IgD-negative memory B cell (primary cell): Measurements from ENCODE around the gene IMPG1. TPM values are rescaled to one million over a fixed set of nuclear protein-coding genes. Genes with fewer than 3 reads are reported as not detected.

ENCODE experiments used
- H3K27ac Mint-ChIP-seq, 3 donors: one replicate each; pipeline ENCODE4 v1.8.0; 2020 to 2022; ENCODE audit warnings: mild to moderate bottlenecking in 3 of 3, mixed read lengths in 3 of 3, moderate library complexity in 1 of 3
- H3K27me3 Mint-ChIP-seq: one replicate; pipeline ENCODE4 v1.8.0; 2021; ENCODE audit warnings: mixed read lengths
- H3K36me3 Mint-ChIP-seq: one replicate; pipeline ENCODE4 v1.8.0; 2020; ENCODE audit warnings: mild to moderate bottlenecking, mixed read lengths
- H3K4me1 Mint-ChIP-seq, 3 donors: one replicate each; pipeline ENCODE4 v1.8.0; 2020 to 2022; ENCODE audit warnings: mixed read lengths in 3 of 3, mild to moderate bottlenecking in 1 of 3
- H3K4me3 Mint-ChIP-seq, 4 donors: one replicate each; pipeline ENCODE4 v1.8.0; 2020 to 2022; ENCODE audit warnings: mild to moderate bottlenecking in 4 of 4, mixed read lengths in 4 of 4, moderate library complexity in 3 of 4
- H3K9me3 Mint-ChIP-seq, 3 donors: one replicate each; pipeline ENCODE4 v1.8.0; 2020 to 2021; ENCODE audit warnings: mixed read lengths in 3 of 3, mild to moderate bottlenecking in 1 of 3
- polyA plus RNA-seq: library from polyadenylated mRNA; unstranded; fragments of 300-500 nt; fragmentation: Illumina TruSeq; gene quantifications from one replicate; pipeline ENCODE4 v1.2.3, GENCODE V29; 2021

IMPG1 gene
- polyA plus RNA-seq, 1 donor from 2014 or later: not detected

DNA sequence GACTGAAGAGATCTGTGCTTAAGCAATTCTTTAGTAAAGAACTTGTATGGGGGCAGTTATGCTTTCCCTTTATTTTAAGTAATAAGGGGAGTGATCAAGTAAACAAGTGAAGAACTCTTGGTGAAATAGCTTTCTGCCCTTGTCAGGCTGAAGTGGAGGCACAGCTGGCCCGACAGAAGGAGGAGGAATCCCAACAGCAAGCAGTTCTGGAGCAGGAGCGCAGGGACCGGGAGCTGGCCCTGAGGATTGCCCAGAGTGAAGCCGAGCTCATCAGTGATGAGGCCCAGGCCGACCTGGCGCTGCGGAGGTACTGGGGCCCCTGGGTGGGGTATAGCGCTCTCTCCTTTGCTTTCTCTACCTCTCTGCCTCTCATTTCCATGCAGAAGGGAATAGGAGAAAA, 180.1 kb downstream of the IMPG1 start:
- H3K36me3 Mint-ChIP-seq: no peaks in the 10 kb centered on the region
- H3K4me1 Mint-ChIP-seq: no peaks in the 10 kb centered on the region
- no peak overlapping the region for H3K4me3 Mint-ChIP-seq
- H3K27ac Mint-ChIP-seq: no peak overlapping the region
- no peaks in the 10 kb centered on the region for H3K27me3 Mint-ChIP-seq
- H3K9me3 Mint-ChIP-seq: no peaks in the 10 kb centered on the region

DNA sequence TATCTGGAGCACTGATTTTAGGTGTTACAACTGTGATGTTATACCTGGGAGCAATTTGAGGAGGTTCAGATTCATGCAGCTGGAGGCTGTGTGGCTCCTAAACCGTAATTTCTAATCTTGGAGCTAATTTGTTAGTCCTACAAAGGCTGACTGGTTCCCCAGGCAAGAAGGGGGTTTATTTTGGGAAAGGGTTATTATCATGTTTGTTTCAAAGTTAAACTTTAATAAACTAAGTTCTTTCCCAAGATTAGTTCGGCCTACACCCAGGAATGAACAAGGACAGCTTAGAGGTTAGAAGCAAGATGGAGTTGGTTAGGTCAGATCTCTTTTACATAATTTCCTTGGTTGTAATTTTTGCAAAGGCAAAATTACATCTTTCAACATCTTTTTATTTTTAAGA, 187.6 kb downstream of the IMPG1 start:
- no peaks in the 10 kb centered on the region for H3K4me1 Mint-ChIP-seq
- no peaks in the 10 kb centered on the region for H3K9me3 Mint-ChIP-seq
- no peak overlapping the region for H3K4me3 Mint-ChIP-seq
- H3K36me3 Mint-ChIP-seq: no peaks in the 10 kb centered on the region
- no peaks in the 10 kb centered on the region for H3K27me3 Mint-ChIP-seq
- no peak overlapping the region for H3K27ac Mint-ChIP-seq

DNA sequence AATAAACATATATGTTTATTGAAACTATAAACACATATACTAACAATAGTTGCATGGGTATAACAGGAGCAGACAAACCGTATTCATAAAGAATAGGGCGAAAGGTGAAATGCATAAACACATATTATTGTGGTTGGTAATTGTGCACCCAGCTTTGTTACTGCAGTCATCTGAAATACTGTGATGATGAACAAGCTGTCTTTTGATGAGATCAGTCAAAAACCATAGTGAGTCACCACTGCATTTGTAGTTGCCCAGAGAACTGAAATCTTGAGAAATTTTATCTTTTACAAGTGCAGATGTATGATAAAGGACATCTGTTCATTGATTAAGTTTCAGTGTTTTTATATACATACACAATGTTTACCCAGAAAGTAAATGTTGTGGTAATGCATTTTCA, 189.7 kb downstream of the IMPG1 start:
- Mint-ChIP-seq H3K36me3 (no peaks in the 10 kb centered on the region), H3K27ac (no peak overlapping the region), H3K4me1 (no peaks in the 10 kb centered on the region), H3K27me3 (no peaks in the 10 kb centered on the region), H3K4me3 (no peak overlapping the region), H3K9me3 (no peaks in the 10 kb centered on the region)

DNA sequence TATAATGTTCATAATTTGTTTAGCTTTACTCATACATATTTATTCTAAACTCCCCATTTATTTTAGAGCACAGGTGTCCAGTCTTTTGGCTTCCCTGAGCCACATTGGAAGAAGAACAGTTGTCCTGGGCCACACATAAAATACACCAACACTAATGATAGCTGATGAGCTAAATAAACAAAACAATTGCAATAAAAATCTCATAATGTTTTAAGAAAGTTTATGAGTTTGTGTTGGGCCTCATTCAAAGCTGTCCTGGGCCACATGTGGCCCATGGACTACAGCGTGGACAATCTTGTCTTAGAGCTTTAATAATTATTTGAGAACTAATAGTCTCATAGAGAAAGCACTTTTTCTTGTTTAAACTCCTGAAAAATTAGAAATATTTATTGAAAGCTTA, 192.2 kb downstream of the IMPG1 start:
- no peak overlapping the region for H3K4me3 Mint-ChIP-seq
- no peaks in the 10 kb centered on the region for H3K4me1 Mint-ChIP-seq
- no peaks in the 10 kb centered on the region for H3K27me3 Mint-ChIP-seq
- H3K36me3 Mint-ChIP-seq: no peaks in the 10 kb centered on the region
- no peak overlapping the region for H3K27ac Mint-ChIP-seq
- H3K9me3 Mint-ChIP-seq: no peaks in the 10 kb centered on the region

DNA sequence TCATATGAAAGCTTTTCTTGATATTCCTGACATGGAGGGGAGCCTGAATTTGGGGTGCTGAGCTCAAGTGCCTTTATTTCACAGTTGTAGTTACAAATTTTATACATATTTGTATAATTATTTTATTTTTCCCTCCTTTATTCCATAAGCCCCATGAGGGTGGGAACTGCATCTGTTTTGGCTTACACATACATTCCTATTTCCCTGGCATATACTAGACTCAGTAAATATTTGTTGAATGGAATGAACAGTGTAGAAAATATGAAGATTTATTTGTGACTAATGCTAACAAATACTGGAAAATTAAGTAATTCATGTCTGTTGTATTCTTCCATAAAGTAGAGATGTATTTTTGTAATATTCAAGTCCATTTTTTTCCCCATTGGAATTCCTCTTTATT, 196.3 kb downstream of the IMPG1 start:
- Mint-ChIP-seq H3K36me3 (no peaks in the 10 kb centered on the region), H3K4me1 (no peaks in the 10 kb centered on the region), H3K4me3 (no peak overlapping the region), H3K27me3 (no peaks in the 10 kb centered on the region), H3K27ac (no peak overlapping the region), H3K9me3 (no peaks in the 10 kb centered on the region)

DNA sequence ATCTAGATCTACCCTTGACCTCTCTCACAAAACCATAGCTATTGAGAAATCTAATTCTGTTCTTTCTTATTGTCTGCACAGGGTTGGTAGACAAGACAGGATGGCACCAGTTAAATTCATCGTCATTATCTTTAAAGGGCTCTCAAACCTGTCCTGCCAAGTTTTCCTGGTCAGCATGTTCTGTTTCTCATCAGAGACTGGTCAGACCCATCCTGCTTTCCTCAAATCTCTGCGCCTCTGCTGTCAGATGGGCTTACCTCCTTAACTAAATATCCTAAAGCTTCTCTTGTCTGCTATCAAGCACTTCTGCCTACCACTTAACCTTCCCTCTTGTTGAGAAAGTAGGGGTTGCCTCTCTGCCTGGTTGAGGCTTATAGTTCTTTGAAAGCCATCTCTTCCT, 198.2 kb downstream of the IMPG1 start:
- H3K9me3 Mint-ChIP-seq: no peaks in the 10 kb centered on the region
- H3K4me3 Mint-ChIP-seq: no peak overlapping the region
- no peaks in the 10 kb centered on the region for H3K4me1 Mint-ChIP-seq
- H3K27ac Mint-ChIP-seq: no peak overlapping the region
- no peaks in the 10 kb centered on the region for H3K36me3 Mint-ChIP-seq
- H3K27me3 Mint-ChIP-seq: no peaks in the 10 kb centered on the region
